Chondrocyte (in vitro differentiated cells): ENCODE measurements around the gene TFCP2. TPM values are rescaled to one million over a fixed set of nuclear protein-coding genes. Genes with fewer than 3 reads are reported as not detected.

Experiments used
- DNase-seq: peaks from one replicate; pipeline ENCODE4 v3.0.0; 2021; ENCODE audit warnings: mixed read lengths, low spot score
- H3K27ac Mint-ChIP-seq: one replicate; pipeline ENCODE4 v1.8.0; 2021; ENCODE audit warnings: mild to moderate bottlenecking, moderate library complexity, mixed read lengths; ENCODE audit not compliant: unreplicated experiment
- H3K27me3 Mint-ChIP-seq: 2 replicates; pipeline ENCODE4 v1.8.0; 2021; ENCODE audit warnings: low read depth, mixed read lengths
- H3K36me3 Mint-ChIP-seq: 2 replicates; pipeline ENCODE4 v1.8.0; 2021; ENCODE audit warnings: low read depth, mixed read lengths
- H3K4me1 Mint-ChIP-seq: 2 replicates; pipeline ENCODE4 v1.8.0; 2021; ENCODE audit warnings: low read depth, mild to moderate bottlenecking, mixed read lengths
- H3K4me3 Mint-ChIP-seq: one replicate; pipeline ENCODE4 v1.8.0; 2021; ENCODE audit warnings: mild to moderate bottlenecking, moderate library complexity, mixed read lengths; ENCODE audit not compliant: unreplicated experiment
- H3K9me3 Mint-ChIP-seq: 2 replicates; pipeline ENCODE4 v1.8.0; 2021; ENCODE audit warnings: low read depth, mixed read lengths
- total RNA-seq: library from RNA; stranded (reverse); gene quantifications from 3 replicates; pipeline ENCODE4 v1.2.1, GENCODE V29; 2021
- TF ChIP-seq, protein P1 (sequence below): fragments of 200-600 bp; sonication (generic); IDR thresholded peaks from 2 replicates; pipeline ENCODE4 v1.5.0; 2021; ENCODE audit warnings: antibody characterized with exemption, mild to moderate bottlenecking, moderate library complexity

Gene TFCP2
- total RNA-seq, 1 donor from 2014 or later, result 20.8 TPM

GRCh38 chr12:51183349-51183748, 10.4 kb upstream of the TFCP2 start:
- Mint-ChIP-seq H3K9me3 (no peaks in the 10 kb centered on the region), H3K27ac (no peak overlapping the region), H3K36me3 (no peaks in the 10 kb centered on the region), H3K4me1 (peaks cover 8% of the 10 kb centered on the region), H3K27me3 (no peaks in the 10 kb centered on the region), H3K4me3 (no peak overlapping the region)
- no peak for DNase-seq
- TF ChIP-seq, protein P1, sequence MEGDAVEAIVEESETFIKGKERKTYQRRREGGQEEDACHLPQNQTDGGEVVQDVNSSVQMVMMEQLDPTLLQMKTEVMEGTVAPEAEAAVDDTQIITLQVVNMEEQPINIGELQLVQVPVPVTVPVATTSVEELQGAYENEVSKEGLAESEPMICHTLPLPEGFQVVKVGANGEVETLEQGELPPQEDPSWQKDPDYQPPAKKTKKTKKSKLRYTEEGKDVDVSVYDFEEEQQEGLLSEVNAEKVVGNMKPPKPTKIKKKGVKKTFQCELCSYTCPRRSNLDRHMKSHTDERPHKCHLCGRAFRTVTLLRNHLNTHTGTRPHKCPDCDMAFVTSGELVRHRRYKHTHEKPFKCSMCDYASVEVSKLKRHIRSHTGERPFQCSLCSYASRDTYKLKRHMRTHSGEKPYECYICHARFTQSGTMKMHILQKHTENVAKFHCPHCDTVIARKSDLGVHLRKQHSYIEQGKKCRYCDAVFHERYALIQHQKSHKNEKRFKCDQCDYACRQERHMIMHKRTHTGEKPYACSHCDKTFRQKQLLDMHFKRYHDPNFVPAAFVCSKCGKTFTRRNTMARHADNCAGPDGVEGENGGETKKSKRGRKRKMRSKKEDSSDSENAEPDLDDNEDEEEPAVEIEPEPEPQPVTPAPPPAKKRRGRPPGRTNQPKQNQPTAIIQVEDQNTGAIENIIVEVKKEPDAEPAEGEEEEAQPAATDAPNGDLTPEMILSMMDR, result no peak

DNA sequence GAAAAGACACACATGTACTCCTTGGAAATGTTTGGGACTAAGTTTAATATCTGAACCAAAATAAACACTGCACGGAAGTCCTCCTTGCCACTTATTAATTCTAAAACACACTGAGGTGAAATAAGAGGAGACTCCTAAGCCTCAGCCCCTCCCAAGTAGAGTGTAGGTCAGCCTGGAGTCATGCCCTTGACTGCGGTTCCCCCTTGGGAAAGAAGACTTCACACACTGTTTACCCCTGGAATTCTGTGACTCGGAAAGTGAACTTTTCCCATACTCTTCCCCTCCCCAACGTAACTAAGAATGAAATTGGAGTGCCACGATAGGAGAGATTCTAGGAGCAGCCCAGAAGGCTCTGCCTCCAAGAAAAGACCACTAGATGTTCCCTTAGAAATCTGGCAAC, 8.6 kb upstream of the TFCP2 start:
- H3K36me3 Mint-ChIP-seq, result no peaks in the 10 kb centered on the region
- H3K4me1 Mint-ChIP-seq, result peaks cover 8% of the 10 kb centered on the region
- no peaks in the 10 kb centered on the region for H3K27me3 Mint-ChIP-seq
- no peaks in the 10 kb centered on the region for H3K9me3 Mint-ChIP-seq
- no peak for DNase-seq
- H3K27ac Mint-ChIP-seq, result no peak overlapping the region
- H3K4me3 Mint-ChIP-seq, result no peak overlapping the region
- TF ChIP-seq, protein P1, result no peak

- no peak overlapping the region for H3K4me3 Mint-ChIP-seq
- H3K27me3 Mint-ChIP-seq, result no peaks in the 10 kb centered on the region
- H3K27ac Mint-ChIP-seq, result no peak overlapping the region
- peaks cover 4% of the 10 kb centered on the region for H3K4me1 Mint-ChIP-seq
- no peak for DNase-seq
- TF ChIP-seq, protein P1, result no peak
- no peaks in the 10 kb centered on the region for H3K36me3 Mint-ChIP-seq
- no peaks in the 10 kb centered on the region for H3K9me3 Mint-ChIP-seq
Observed at GRCh38 chr12:51177897-51178296, 5.0 kb upstream of the TFCP2 start.

DNA sequence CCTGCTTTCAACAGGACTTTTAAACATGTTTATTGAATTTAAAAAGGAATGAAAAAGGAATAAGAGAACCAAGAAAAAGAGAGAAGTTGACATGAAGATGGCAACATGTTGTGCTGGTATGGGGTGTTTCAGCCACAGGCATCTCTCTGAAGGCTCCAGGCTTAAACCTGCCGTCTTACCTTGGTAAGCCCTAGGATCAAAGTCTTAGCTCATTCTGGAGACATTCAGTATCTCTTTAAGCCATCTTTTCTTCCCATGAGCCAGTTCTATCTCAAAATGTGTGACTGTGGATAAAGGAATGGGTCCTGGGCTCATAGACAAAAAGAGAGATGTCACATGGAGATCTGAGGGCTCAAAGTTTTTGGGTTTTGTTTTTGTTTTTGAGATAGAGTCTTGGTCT, 1.6 kb upstream of the TFCP2 start:
- H3K27ac Mint-ChIP-seq, result no peak overlapping the region
- TF ChIP-seq, protein P1, result no peak
- no peaks in the 10 kb centered on the region for H3K27me3 Mint-ChIP-seq
- H3K36me3 Mint-ChIP-seq, result no peaks in the 10 kb centered on the region
- no peak overlapping the region for H3K4me3 Mint-ChIP-seq
- no peaks in the 10 kb centered on the region for H3K9me3 Mint-ChIP-seq
- no peak for DNase-seq
- H3K4me1 Mint-ChIP-seq, result peaks cover 8% of the 10 kb centered on the region

GRCh38 chr12:51171884-51172514, 936 bp downstream of the TFCP2 start:
- no peaks in the 10 kb centered on the region for H3K27me3 Mint-ChIP-seq
- no peaks in the 10 kb centered on the region for H3K9me3 Mint-ChIP-seq
- DNase-seq, result no peak

More at GRCh38 chr12:51171884-51172514, 936 bp downstream of the TFCP2 start:
- Mint-ChIP-seq H3K27ac (no peak overlapping the region), H3K4me1 (peaks cover 10% of the 10 kb centered on the region), H3K4me3 (no peak overlapping the region), H3K36me3 (no peaks in the 10 kb centered on the region)
- TF ChIP-seq, protein P1, result no peak
